OCI-LY1 (cell line): ENCODE measurements around the gene HIP1R.

Experiments used
- H2AFZ ChIP-seq: fragments of 200-600 bp; sonication (generic), shearing (Covaris generic); 2 replicates; pipeline ENCODE4 v1.6.0; 2014; ENCODE audit warnings: antibody characterized with exemption, mild to moderate bottlenecking, low read length
- H3F3A ChIP-seq: fragments of 200-600 bp; sonication (generic), shearing (Covaris generic); 2 replicates; pipeline ENCODE4 v1.6.0; 2014; ENCODE audit warnings: mild to moderate bottlenecking, antibody characterized with exemption, low read length, moderate library complexity; ENCODE audit not compliant: insufficient read depth
- H3K27ac ChIP-seq: fragments of 200-600 bp; sonication (generic); 2 replicates; pipeline ENCODE4 v1.5.1; 2014; ENCODE audit warnings: low read length, mixed run types, mild to moderate bottlenecking, low read depth; ENCODE audit not compliant: poor library complexity, severe bottlenecking
- H3K27me3 ChIP-seq: fragments of 200-600 bp; sonication (generic); 2 replicates; pipeline ENCODE4 v1.6.0; 2014; ENCODE audit warnings: antibody characterized with exemption, mild to moderate bottlenecking, low read length, moderate library complexity; ENCODE audit not compliant: insufficient read depth
- H3K36me3 ChIP-seq: fragments of 200-600 bp; sonication (generic); 2 replicates; pipeline ENCODE4 v1.6.1; 2014; ENCODE audit warnings: mild to moderate bottlenecking, antibody characterized with exemption, low read length, moderate library complexity, mixed read lengths; ENCODE audit not compliant: insufficient read depth
- H3K4me1 ChIP-seq: fragments of 200-600 bp; sonication (generic); 2 replicates; pipeline ENCODE4 v1.5.1; 2014; ENCODE audit warnings: mild to moderate bottlenecking, low read length, moderate library complexity; ENCODE audit not compliant: insufficient read depth, severe bottlenecking
- H3K4me2 ChIP-seq: fragments of 200-600 bp; sonication (generic), shearing (Covaris generic); 2 replicates; pipeline ENCODE4 v1.6.1; 2014; ENCODE audit warnings: low read length
- H3K4me3 ChIP-seq: fragments of 200-600 bp; sonication (generic); 2 replicates; pipeline ENCODE4 v1.5.1; 2014; ENCODE audit warnings: low read length, low read depth, mild to moderate bottlenecking, mixed read lengths; ENCODE audit not compliant: poor library complexity, severe bottlenecking
- H3K79me2 ChIP-seq: fragments of 200-600 bp; shearing (Covaris generic); 2 replicates; pipeline ENCODE4 v1.6.1; 2016; ENCODE audit warnings: mixed run types, low read length, mixed read lengths; ENCODE audit not compliant: insufficient read depth
- H3K9ac ChIP-seq: fragments of 200-600 bp; sonication (generic), shearing (Covaris generic); 2 replicates; pipeline ENCODE4 v1.6.1; 2014; ENCODE audit warnings: mild to moderate bottlenecking, low read length, mixed read lengths
- H3K9me2 ChIP-seq: fragments of 200-600 bp; sonication (generic), shearing (Covaris generic); 2 replicates; pipeline ENCODE4 v1.6.1; 2014; ENCODE audit warnings: low read depth, mild to moderate bottlenecking, low read length, mixed read lengths
- H3K9me3 ChIP-seq: fragments of 200-600 bp; shearing (Covaris generic); 2 replicates; pipeline ENCODE4 v1.6.1; 2014; ENCODE audit warnings: low read length, mixed read lengths
- H4K20me1 ChIP-seq: fragments of 200-600 bp; sonication (generic), shearing (Covaris generic); 2 replicates; pipeline ENCODE4 v1.6.0; 2016; ENCODE audit warnings: mild to moderate bottlenecking, low read length; ENCODE audit not compliant: insufficient read depth
- EZH2 ChIP-seq: fragments of 200-600 bp; sonication (generic), shearing (Covaris generic); IDR thresholded peaks from 2 replicates; pipeline ENCODE4 v1.8.0; 2017; ENCODE audit warnings: borderline replicate concordance, mixed run types, mild to moderate bottlenecking, antibody characterized with exemption, low read length, moderate library complexity, mixed read lengths
- TF ChIP-seq, protein P1 (sequence below): fragments of 200-600 bp; sonication (generic), shearing (Covaris generic); IDR thresholded peaks from 2 replicates; pipeline ENCODE4 v1.5.1; 2017; ENCODE audit warnings: mild to moderate bottlenecking, antibody characterized with exemption, low read length, moderate library complexity, mixed read lengths

Gene HIP1R

GRCh38 chr12:122886161-122886560, 50.9 kb downstream of the HIP1R start:
- Histone ChIP-seq H3K4me3 (no peak overlapping the region), H3K27ac (no peak overlapping the region), H3F3A (no peaks in the 10 kb centered on the region), H3K79me2 (no peaks in the 10 kb centered on the region), H3K36me3 (no peaks in the 10 kb centered on the region), H3K9me3 (no peaks in the 10 kb centered on the region), H4K20me1 (no peaks in the 10 kb centered on the region), H3K9me2 (no peaks in the 10 kb centered on the region), H3K4me1 (peaks cover 43% of the 10 kb centered on the region), H3K9ac (no peak overlapping the region), H3K27me3 (no peaks in the 10 kb centered on the region), H2AFZ (no peak overlapping the region), H3K4me2 (no peak overlapping the region)
- TF ChIP-seq, protein P1, sequence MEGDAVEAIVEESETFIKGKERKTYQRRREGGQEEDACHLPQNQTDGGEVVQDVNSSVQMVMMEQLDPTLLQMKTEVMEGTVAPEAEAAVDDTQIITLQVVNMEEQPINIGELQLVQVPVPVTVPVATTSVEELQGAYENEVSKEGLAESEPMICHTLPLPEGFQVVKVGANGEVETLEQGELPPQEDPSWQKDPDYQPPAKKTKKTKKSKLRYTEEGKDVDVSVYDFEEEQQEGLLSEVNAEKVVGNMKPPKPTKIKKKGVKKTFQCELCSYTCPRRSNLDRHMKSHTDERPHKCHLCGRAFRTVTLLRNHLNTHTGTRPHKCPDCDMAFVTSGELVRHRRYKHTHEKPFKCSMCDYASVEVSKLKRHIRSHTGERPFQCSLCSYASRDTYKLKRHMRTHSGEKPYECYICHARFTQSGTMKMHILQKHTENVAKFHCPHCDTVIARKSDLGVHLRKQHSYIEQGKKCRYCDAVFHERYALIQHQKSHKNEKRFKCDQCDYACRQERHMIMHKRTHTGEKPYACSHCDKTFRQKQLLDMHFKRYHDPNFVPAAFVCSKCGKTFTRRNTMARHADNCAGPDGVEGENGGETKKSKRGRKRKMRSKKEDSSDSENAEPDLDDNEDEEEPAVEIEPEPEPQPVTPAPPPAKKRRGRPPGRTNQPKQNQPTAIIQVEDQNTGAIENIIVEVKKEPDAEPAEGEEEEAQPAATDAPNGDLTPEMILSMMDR: no peak
- no peak for TF ChIP-seq EZH2

- Histone ChIP-seq H3K27ac (peak overlapping the region; percentile 47), H3K4me1 (peaks cover 43% of the 10 kb centered on the region), H3K36me3 (no peaks in the 10 kb centered on the region), H3K9ac (no peak overlapping the region), H3K27me3 (no peaks in the 10 kb centered on the region), H3K9me3 (no peaks in the 10 kb centered on the region), H3K4me2 (peak overlapping the region; percentile 28), H2AFZ (no peak overlapping the region), H3K9me2 (no peaks in the 10 kb centered on the region), H3K79me2 (no peaks in the 10 kb centered on the region), H3F3A (no peaks in the 10 kb centered on the region), H3K4me3 (no peak overlapping the region), H4K20me1 (no peaks in the 10 kb centered on the region)
- TF ChIP-seq, protein P1: no peak
- TF ChIP-seq EZH2: no peak
These were observed 51.9 kb downstream of the HIP1R start for GRCh38 chr12:122886851-122887818.

DNA sequence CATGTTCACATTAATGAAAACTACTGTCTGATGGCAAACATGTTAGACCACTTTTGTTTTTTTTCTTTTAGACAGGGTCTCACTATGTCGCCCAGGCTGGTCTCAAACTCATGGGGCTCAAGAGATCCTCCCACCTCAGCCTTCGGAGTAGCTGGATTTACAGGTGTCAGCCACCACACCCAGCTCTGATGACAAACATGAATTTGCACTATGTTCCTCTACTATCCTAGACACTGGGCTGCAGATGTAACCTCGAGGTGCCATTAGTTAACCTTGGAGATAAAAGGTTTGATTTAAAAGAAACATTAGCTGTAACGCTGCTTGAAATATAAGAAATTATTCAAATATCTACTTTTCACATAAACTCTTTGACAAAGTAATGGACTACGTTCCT, 52.6 kb downstream of the HIP1R start:
- Histone ChIP-seq H3K4me1 (peaks cover 43% of the 10 kb centered on the region), H3K79me2 (no peaks in the 10 kb centered on the region), H3K9me3 (no peaks in the 10 kb centered on the region), H3K36me3 (no peaks in the 10 kb centered on the region), H3K27me3 (no peaks in the 10 kb centered on the region), H3K9me2 (no peaks in the 10 kb centered on the region), H3K9ac (no peak overlapping the region), H3K4me2 (peak overlapping the region; percentile 28), H2AFZ (no peak overlapping the region), H3K27ac (peak overlapping the region; percentile 47), H3K4me3 (no peak overlapping the region), H3F3A (no peaks in the 10 kb centered on the region), H4K20me1 (no peaks in the 10 kb centered on the region)
- TF ChIP-seq, protein P1: no peak
- no peak for TF ChIP-seq EZH2
